Heart left ventricle (tissue), 16 donors: ENCODE measurements around the gene CTNNA3. TPM values are rescaled to one million over a fixed set of nuclear protein-coding genes. Genes with fewer than 3 reads are reported as not detected.

Experiments used
- ATAC-seq, 4 donors: fragments of 200-7000 bp; cut with Tn5 transposase; one replicate each; pipeline ENCODE4 v1.9.1; 2020 to 2022; ENCODE audit warnings: moderate library complexity in 4 of 4, mild to moderate bottlenecking in 3 of 4, moderate number of reproducible peaks in 1 of 4
- DNase-seq, 5 donors: peaks; one replicate each; pipeline ENCODE4 v3.0.0-alpha.2; 2020
- H3K27ac ChIP-seq, 12 donors: fragments of 200-600 bp; sonication (generic) in 4 of 12; one replicate each; pipeline versions ENCODE4 v1.5.0 to v1.8.0; 2016 to 2022; ENCODE audit warnings: mild to moderate bottlenecking in 2 of 12
- H3K27me3 ChIP-seq, 9 donors: fragments of 200-600 bp; sonication (generic) in 2 of 9; one replicate each; pipeline versions ENCODE4 v1.5.1 to v1.8.0; 2016 to 2022; ENCODE audit warnings: mild to moderate bottlenecking in 3 of 9
- H3K36me3 ChIP-seq, 9 donors: fragments of 200-600 bp; sonication (generic) in 2 of 9; one replicate each; pipeline versions ENCODE4 v1.5.0 to v1.8.0; 2018 to 2022; ENCODE audit warnings: mild to moderate bottlenecking in 2 of 9
- H3K4me1 ChIP-seq, 12 donors: fragments of 200-600 bp; sonication (generic) in 4 of 12; one replicate each; pipeline versions ENCODE4 v1.5.0 to v1.8.0; 2016 to 2022; ENCODE audit warnings: mild to moderate bottlenecking in 3 of 12
- H3K4me3 ChIP-seq, 12 donors: fragments of 200-600 bp; sonication (generic) in 4 of 12; one replicate each; pipeline versions ENCODE4 v1.5.0 to v1.8.0; 2017 to 2022; ENCODE audit warnings: mild to moderate bottlenecking in 9 of 12, moderate library complexity in 4 of 12
- H3K9me3 ChIP-seq, 12 donors: fragments of 200-600 bp; sonication (generic) in 4 of 12; one replicate each; pipeline versions ENCODE4 v1.5.0 to v1.8.0; 2016 to 2022; ENCODE audit warnings: mild to moderate bottlenecking in 1 of 12
- CTCF ChIP-seq, 12 donors: fragments of 200-600 bp; sonication (generic) in 4 of 12; IDR thresholded peaks; one replicate each; pipeline versions ENCODE4 v1.5.0 to v1.8.0; 2018 to 2022; ENCODE audit warnings: antibody characterized with exemption in 12 of 12, mild to moderate bottlenecking in 5 of 12
- POLR2A ChIP-seq, 2 donors: fragments of 450-650 bp; IDR thresholded peaks; one replicate each; pipeline ENCODE4 v1.6.1; 2017; ENCODE audit warnings: antibody characterized with exemption in 2 of 2, mild to moderate bottlenecking in 2 of 2, moderate library complexity in 2 of 2
- WGBS, 4 donors: extraction: QIAGEN DNeasy Blood & Tissue Kit in 2 of 4; methylation state at CpG; one replicate each; pipeline versions ENCODE4 v1.1.5 to v1.1.7; 2013 to 2018; 5-methylcytosine and 5-hydroxymethylcytosine counted together
- intact Hi-C, 10 donors: fragments of 100-400 bp; cut with DNase I; formaldehyde crosslinking; loops; one replicate each; pipeline versions ENCODE4 v1.11.1 to v1.14.2; 2022
- polyA plus RNA-seq, 2 donors: library from polyadenylated mRNA; stranded (reverse); fragments of 200-250 nt; gene quantifications; one replicate each; pipeline ENCODE4 v1.2.3, GENCODE V29; 2013
- total RNA-seq, 9 donors: library from RNA; depleted of rRNA in 2 of 9; stranded (reverse); fragments of >200 nt in 2 of 9; fragmentation: NEBNext Ultra II Directional in 3 of 9; extraction: Animal tissue kit (Norgen Biotek cat#: 25700) in 3 of 9; gene quantifications; one replicate each; pipeline versions ENCODE4 v1.1.0 to v1.2.4, GENCODE V29; 2016 to 2023
- donor health status: ischemic (EF 13 %, LVEDD 7.1; RV severe dilation, severe dysfunction).
- donor health status: healthy with polysubstance abuse.
- donor health status: DM: no; HTN: yes; CAD: no.
- donor health status: DM: no; HTN: no; CAD: no.
- donor health status: ischemic (EF 25% LVEDD 6.9; RV normal size, moderate dysfunction).
- donor health status: ischemic (EF 25% LVEDD 5.7; RV mildly dilated, moderate dysfunction).
- donor health status: healthy.
- donor health status: DM: yes; HTN: yes; CAD: no.
- donor health status: ischemic (EF 35%, LVEDD 5.7; RV mildly dilated, moderate dysfunction).
- donor health status: nonischemic (EF 11% LVEDD 7.7; RV severe dilation, severe dysfunction).
- donor health status: DM: yes; HTN: yes; CAD: no.
- donor health status: PGD.
- donor health status: ischemic (EF 29% LVEDD 5.4; RV normal size, mild dysfunction).
- donor health status: nonischemic (EF 23%, LVEDD 6.1; RV moderate dilation, normal function).

CTNNA3 gene
- total and polyA plus RNA-seq, 11 donors: 4.8 to 200 (median 99.0) TPM

DNA sequence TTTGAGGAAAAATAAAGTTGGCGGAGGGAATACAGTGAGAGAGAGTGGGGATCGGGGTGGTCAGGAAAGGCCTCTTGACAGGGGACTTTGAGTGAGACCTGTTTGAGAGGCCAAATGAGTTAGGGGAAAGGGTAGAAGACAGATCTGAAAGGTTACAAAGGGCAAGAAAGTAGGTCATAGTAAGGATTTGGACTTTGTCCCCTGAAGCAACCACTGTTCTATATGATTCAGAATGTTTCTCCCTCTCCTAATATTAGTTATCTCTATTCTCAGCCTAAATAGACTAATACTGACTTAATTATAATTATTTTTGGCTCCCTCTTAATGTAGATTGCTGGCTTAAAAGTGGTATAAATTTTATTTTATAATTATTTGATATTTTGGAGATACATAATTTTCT, 88.0 kb downstream of the CTNNA3 start:
- no peak overlapping the region for H3K4me3 ChIP-seq
- no peaks in the 10 kb centered on the region for H3K9me3 ChIP-seq
- TF ChIP-seq CTCF (IDR thresholded peaks at IDR 0.05) (no peak), POLR2A (IDR thresholded peaks at IDR 0.05) (no peak)
- no peak overlapping the region for H3K27ac ChIP-seq
- H3K36me3 ChIP-seq: no peaks in the 10 kb centered on the region
- no peak for ATAC-seq
- H3K4me1 ChIP-seq: peaks cover 0 to 20% (median 0%) of the 10 kb centered on the region in 12 donors
- WGBS, 4 donors: 92 to 99% (median 96%) methylated on average over 2 of the region's 2 CpGs
- H3K27me3 ChIP-seq: no peaks in the 10 kb centered on the region
- intact Hi-C loops: no loop called here
- DNase-seq: no peak

GRCh38 chr10:67607472-67607871, 88.5 kb downstream of the CTNNA3 start:
- no peak for TF ChIP-seq CTCF (IDR thresholded peaks at IDR 0.05)
- no peak for TF ChIP-seq POLR2A (IDR thresholded peaks at IDR 0.05)
- DNase-seq (no peak), ATAC-seq (peak in 2 of 4 donors; percentile 71 to 86)
- WGBS, 4 donors: 6 to 13% (median 10%) methylated on average over 1 of the region's 1 CpG
- no peaks in the 10 kb centered on the region for H3K36me3 ChIP-seq
- intact Hi-C loops: no loop called here
- no peak overlapping the region for H3K4me3 ChIP-seq
- H3K27me3 ChIP-seq: no peaks in the 10 kb centered on the region
- no peaks in the 10 kb centered on the region for H3K9me3 ChIP-seq
- H3K27ac ChIP-seq: peak overlapping the region in 1 of 12 donors; percentile 22
- H3K4me1 ChIP-seq: peaks cover 0 to 16% (median 0%) of the 10 kb centered on the region in 12 donors

- Histone ChIP-seq H3K4me1 (peaks cover 0 to 18% (median 0%) of the 10 kb centered on the region in 12 donors), H3K27me3 (no peaks in the 10 kb centered on the region), H3K4me3 (no peak overlapping the region), H3K27ac (peak overlapping the region in 1 of 12 donors; percentile 25), H3K9me3 (no peaks in the 10 kb centered on the region), H3K36me3 (no peaks in the 10 kb centered on the region)
- intact Hi-C loops: no loop called here
- ATAC-seq (peak in 1 of 4 donors; percentile 39), DNase-seq (no peak)
- TF ChIP-seq POLR2A (IDR thresholded peaks at IDR 0.05) (no peak), CTCF (IDR thresholded peaks at IDR 0.05) (no peak)
- WGBS, 4 donors: 46 to 71% (median 57%) methylated on average over 3 of the region's 3 CpGs
These were observed 89.4 kb downstream of the CTNNA3 start for GRCh38 chr10:67606572-67606971.

GRCh38 chr10:67603701-67604100, 92.3 kb downstream of the CTNNA3 start:
- H3K4me1 ChIP-seq: peaks cover 0 to 18% (median 0%) of the 10 kb centered on the region in 12 donors
- H3K27ac ChIP-seq: no peak overlapping the region
- DNase-seq (no peak), ATAC-seq (no peak)
- no peak for TF ChIP-seq CTCF (IDR thresholded peaks at IDR 0.05)
- no peak for TF ChIP-seq POLR2A (IDR thresholded peaks at IDR 0.05)
- 88 to 93% (median 91%) methylated on average over 3 of the region's 3 CpGs for WGBS, 4 donors
- intact Hi-C loops: no loop called here
- no peak overlapping the region for H3K4me3 ChIP-seq
- H3K9me3 ChIP-seq: no peaks in the 10 kb centered on the region
- no peaks in the 10 kb centered on the region for H3K27me3 ChIP-seq
- no peaks in the 10 kb centered on the region for H3K36me3 ChIP-seq
